ENCODE results near the gene GPR162. TPM values are rescaled to one million over a fixed set of nuclear protein-coding genes. Genes with fewer than 3 reads are reported as not detected.

The GPR162 gene
- total and polyA plus RNA-seq, 10 of the 15 experiments (the other 5 are each of a cell fraction or from before 2014, with no cell fraction given) = not detected

- no peak for TF ChIP-seq ZNF687 (IDR thresholded peaks at IDR 0.05)
- no peak for TF ChIP-seq MLLT1 (IDR thresholded peaks at IDR 0.05)
- peak; percentile 39; the same call in 1 of the 2 replicates for TF ChIP-seq RELB (IDR thresholded peaks at IDR 0.05; ENCODE audit: low read depth)
- TF ChIP-seq IKZF1 (conservative IDR thresholded peaks at IDR 0.05) = peak; percentile 62
Observed at GRCh38 chr12:6849427-6849826, 27.8 kb downstream of the GPR162 start (continued).

Data from GM12878 (cell line).